GM18867 (cell line): ENCODE data around the gene XIAP.
A peak's percentile ranks its signal among the peaks of the same experiment; 100 is the strongest.

Experiments used
- ATAC-seq: cut with Tn5 transposase; IDR thresholded peaks from one replicate; pipeline ENCODE4 v1.9.1; 2021; ENCODE audit warnings: mild to moderate bottlenecking, moderate library complexity; ENCODE audit not compliant: unreplicated experiment

The XIAP gene

GRCh38 chrX:123959281-123960063 is 99.6 kb downstream of the XIAP start:
- ATAC-seq, result peak; percentile 0

GRCh38 chrX:123960956-123961267 is 101.1 kb downstream of the XIAP start:
- no peak for ATAC-seq

GRCh38 chrX:123961268-123962005 is 101.6 kb downstream of the XIAP start, which contains the start of gene STAG2:
TSS of gene STAG2 (plus strand) at chrX:123961706. CDS start at chrX:124022628, 60,922 bp downstream.
- ATAC-seq, result no peak

GRCh38 chrX:123962006-123962467 is 102.2 kb downstream of the XIAP start:
- no peak for ATAC-seq

- peak; percentile 60 for ATAC-seq
These were observed 103.0 kb downstream of the XIAP start for GRCh38 chrX:123962794-123963373.
